ENCODE measurements around the gene FUOM. TPM values are rescaled to one million over a fixed set of nuclear protein-coding genes. Genes with fewer than 3 reads are reported as not detected.

The FUOM gene
- total RNA-seq, 2 experiments from 2014 or later = 30.4 to 46.0 TPM

GRCh38 chr10:133391249-133391635 lies 33.4 kb upstream of the FUOM start:
- no peaks in the 10 kb centered on the region for H3K9me2 ChIP-seq (ENCODE audit: insufficient read depth, low read length)
- CTCF ChIA-PET (ENCODE audit: unreplicated experiment) = interaction anchor here (0.6 to 1.7 kb wide), 3 partner anchors 30 to 67 kb away, joined by 4 to 9 read pairs (median 4); no protein-coding TSS in a partner anchor
- H3K4me1 ChIP-seq (ENCODE audit: insufficient read depth, low read length, poor library complexity, severe bottlenecking) = peaks cover 66% of the 10 kb centered on the region
- peaks cover 41% of the 10 kb centered on the region for H3K79me2 ChIP-seq (ENCODE audit: insufficient read depth, low read depth, low read length)
- TF ChIP-seq EZH2phosphoT487 (IDR thresholded peaks at IDR 0.05; ENCODE audit: borderline replicate concordance, low read depth, low read length) = no peak
- TF ChIP-seq, protein P1, sequence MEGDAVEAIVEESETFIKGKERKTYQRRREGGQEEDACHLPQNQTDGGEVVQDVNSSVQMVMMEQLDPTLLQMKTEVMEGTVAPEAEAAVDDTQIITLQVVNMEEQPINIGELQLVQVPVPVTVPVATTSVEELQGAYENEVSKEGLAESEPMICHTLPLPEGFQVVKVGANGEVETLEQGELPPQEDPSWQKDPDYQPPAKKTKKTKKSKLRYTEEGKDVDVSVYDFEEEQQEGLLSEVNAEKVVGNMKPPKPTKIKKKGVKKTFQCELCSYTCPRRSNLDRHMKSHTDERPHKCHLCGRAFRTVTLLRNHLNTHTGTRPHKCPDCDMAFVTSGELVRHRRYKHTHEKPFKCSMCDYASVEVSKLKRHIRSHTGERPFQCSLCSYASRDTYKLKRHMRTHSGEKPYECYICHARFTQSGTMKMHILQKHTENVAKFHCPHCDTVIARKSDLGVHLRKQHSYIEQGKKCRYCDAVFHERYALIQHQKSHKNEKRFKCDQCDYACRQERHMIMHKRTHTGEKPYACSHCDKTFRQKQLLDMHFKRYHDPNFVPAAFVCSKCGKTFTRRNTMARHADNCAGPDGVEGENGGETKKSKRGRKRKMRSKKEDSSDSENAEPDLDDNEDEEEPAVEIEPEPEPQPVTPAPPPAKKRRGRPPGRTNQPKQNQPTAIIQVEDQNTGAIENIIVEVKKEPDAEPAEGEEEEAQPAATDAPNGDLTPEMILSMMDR (conservative IDR thresholded peaks at IDR 0.05; ENCODE audit: low read length) = no peak
- H4K20me1 ChIP-seq (ENCODE audit: insufficient read depth, low read length) = no peaks in the 10 kb centered on the region
- DNase-seq (ENCODE audit: low spot score) = no peak
- no peak overlapping the region; the same call in 1 of the 2 replicates for H2AFZ ChIP-seq (ENCODE audit: low read length)
- intact Hi-C loops (cut with micrococcal nuclease; ENCODE audit: unreplicated experiment) = loop anchor here (5.0 kb wide), 2 partner anchors 84 to 1234 kb away; partner anchors contain the start of genes TUBGCP2 and ZNF511
- peak overlapping the region; percentile 88 for H3K4me2 ChIP-seq (ENCODE audit: low read length)
- peak overlapping the region; percentile 99 for H3K27ac ChIP-seq (ENCODE audit: low read depth, low read length, poor library complexity, severe bottlenecking)
- BruUV-seq (replicated peaks) = no TSS peak
- POLR2A ChIA-PET = interaction anchor here (0.6 to 1.3 kb wide), 4 partner anchors 18 to 62 kb away, joined by 3 to 7 read pairs (median 4); no protein-coding TSS in a partner anchor
- peak overlapping the region; percentile 74 for H3K4me3 ChIP-seq (ENCODE audit: low read depth, low read length, poor library complexity, severe bottlenecking)
- H3K36me3 ChIP-seq (ENCODE audit: insufficient read depth, low read length) = peaks cover 10% of the 10 kb centered on the region
- H3K9me3 ChIP-seq (ENCODE audit: low read length) = no peaks in the 10 kb centered on the region

DNA sequence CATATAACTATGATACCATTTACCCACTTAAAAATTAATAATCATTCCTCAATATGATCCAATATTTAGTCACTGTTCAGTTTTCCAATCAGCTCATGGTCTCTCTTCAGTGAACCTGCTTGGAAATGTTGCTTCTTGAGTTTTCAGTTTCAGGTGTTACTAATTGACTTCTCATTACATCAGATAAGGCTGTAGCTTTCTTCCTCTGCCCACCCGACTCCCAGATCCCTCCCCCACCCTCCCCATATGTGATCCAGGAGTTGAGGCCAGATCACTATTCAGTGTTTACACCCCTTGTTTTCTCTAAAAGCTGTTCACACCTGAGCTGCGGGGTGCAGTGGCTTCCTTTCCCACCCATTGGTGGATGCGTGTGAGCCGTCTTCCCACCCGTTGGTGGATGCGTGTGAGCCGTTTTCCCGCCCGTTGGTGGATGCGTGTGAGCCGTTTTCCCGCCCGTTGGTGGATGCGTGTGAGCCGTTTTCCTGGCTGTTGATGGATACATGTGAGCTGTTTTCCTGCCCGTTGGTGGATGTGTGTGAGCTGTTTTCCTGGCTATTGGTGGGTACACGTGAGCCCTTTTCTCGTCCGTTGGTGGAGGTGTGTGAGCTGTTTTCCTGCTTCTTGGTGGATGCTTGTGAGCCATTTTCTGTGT lies 32.9 kb upstream of the FUOM start:
- no peaks in the 10 kb centered on the region for H3K9me3 ChIP-seq (ENCODE audit: low read length)
- H3K4me3 ChIP-seq (ENCODE audit: low read depth, low read length, poor library complexity, severe bottlenecking) = peak overlapping the region; percentile 74
- CTCF ChIA-PET (ENCODE audit: unreplicated experiment) = interaction anchor here (0.6 to 1.7 kb wide), 4 partner anchors 12 to 66 kb away, joined by 3 to 9 read pairs (median 4); partner anchors contain the start of gene PAOX
- intact Hi-C loops (cut with micrococcal nuclease; ENCODE audit: unreplicated experiment) = loop anchor here (5.0 kb wide), 2 partner anchors 83 to 1233 kb away; partner anchors contain the start of genes TUBGCP2 and ZNF511
- no peaks in the 10 kb centered on the region for H3K9me2 ChIP-seq (ENCODE audit: insufficient read depth, low read length)
- peak overlapping the region; percentile 99 for H3K27ac ChIP-seq (ENCODE audit: low read depth, low read length, poor library complexity, severe bottlenecking)
- peaks cover 36% of the 10 kb centered on the region for H3K79me2 ChIP-seq (ENCODE audit: insufficient read depth, low read depth, low read length)
- no TSS peak for BruUV-seq (replicated peaks)
- peak overlapping the region; percentile 88 for H3K4me2 ChIP-seq (ENCODE audit: low read length)
- H3K4me1 ChIP-seq (ENCODE audit: insufficient read depth, low read length, poor library complexity, severe bottlenecking) = peaks cover 64% of the 10 kb centered on the region
- DNase-seq (ENCODE audit: low spot score) = peak; percentile 64
- no peaks in the 10 kb centered on the region for H4K20me1 ChIP-seq (ENCODE audit: insufficient read depth, low read length)
- TF ChIP-seq EZH2phosphoT487 (IDR thresholded peaks at IDR 0.05; ENCODE audit: borderline replicate concordance, low read depth, low read length) = no peak
- TF ChIP-seq, protein P1 (conservative IDR thresholded peaks at IDR 0.05; ENCODE audit: low read length) = no peak
- POLR2A ChIA-PET = interaction anchor here (0.6 to 1.3 kb wide), 8 partner anchors 13 to 67 kb away, joined by 3 to 7 read pairs (median 4); partner anchors contain the start of gene FUOM
- no peak overlapping the region; the same call in 1 of the 2 replicates for H2AFZ ChIP-seq (ENCODE audit: low read length)
- peaks cover 5% of the 10 kb centered on the region; the same call in 1 of the 2 replicates for H3K36me3 ChIP-seq (ENCODE audit: insufficient read depth, low read length)

Data from OCI-LY7 (cell line).